GM21786 (cell line): ENCODE results near the gene TTC28.

Experiments used
- ATAC-seq: cut with Tn5 transposase; IDR thresholded peaks from one replicate; pipeline ENCODE4 v1.9.1; 2021; ENCODE audit not compliant: unreplicated experiment

Gene TTC28

GRCh38 chr22:27993774-27994350 lies 685.8 kb downstream of the TTC28 start:
- no peak for ATAC-seq

GRCh38 chr22:27993201-27993635 lies 686.4 kb downstream of the TTC28 start:
- no peak for ATAC-seq

- ATAC-seq = no peak
These were observed 687.1 kb downstream of the TTC28 start for GRCh38 chr22:27992294-27993165.

- ATAC-seq = no peak
These were observed 687.9 kb downstream of the TTC28 start for GRCh38 chr22:27991586-27992293.

- ATAC-seq = no peak
These were observed 688.8 kb downstream of the TTC28 start for GRCh38 chr22:27990879-27991278.

- no peak for ATAC-seq
These were observed 689.2 kb downstream of the TTC28 start for GRCh38 chr22:27990451-27990840.

- ATAC-seq = no peak
These were observed 689.7 kb downstream of the TTC28 start for GRCh38 chr22:27989758-27990450.

GRCh38 chr22:27988704-27989103 lies 690.9 kb downstream of the TTC28 start:
- ATAC-seq = no peak

GRCh38 chr22:27987557-27987956 lies 692.1 kb downstream of the TTC28 start:
- no peak for ATAC-seq

GRCh38 chr22:27986937-27987336 lies 692.7 kb downstream of the TTC28 start:
- ATAC-seq = no peak

GRCh38 chr22:27986459-27986858 lies 693.2 kb downstream of the TTC28 start:
- ATAC-seq = no peak

- ATAC-seq = no peak
These were observed 694.0 kb downstream of the TTC28 start for GRCh38 chr22:27985323-27986275.

GRCh38 chr22:27984723-27985122 lies 694.9 kb downstream of the TTC28 start:
- no peak for ATAC-seq

- no peak for ATAC-seq
These were observed 695.5 kb downstream of the TTC28 start for GRCh38 chr22:27984001-27984695.

- ATAC-seq = no peak
These were observed 696.3 kb downstream of the TTC28 start for GRCh38 chr22:27983361-27983791.

- no peak for ATAC-seq
These were observed 696.9 kb downstream of the TTC28 start for GRCh38 chr22:27982630-27983180.

GRCh38 chr22:27982106-27982505 lies 697.5 kb downstream of the TTC28 start:
- no peak for ATAC-seq

GRCh38 chr22:27980424-27981148 lies 699.1 kb downstream of the TTC28 start:
- ATAC-seq = no peak

- no peak for ATAC-seq
These were observed 700.8 kb downstream of the TTC28 start for GRCh38 chr22:27978802-27979201.
